ENCODE results near the gene HLA-DMB.
"Not testable (repeated sequence)": the region's sequence is repeated elsewhere in the genome, so short reads cannot be mapped to it uniquely, and the experiment has no call there.

The HLA-DMB gene

DNA sequence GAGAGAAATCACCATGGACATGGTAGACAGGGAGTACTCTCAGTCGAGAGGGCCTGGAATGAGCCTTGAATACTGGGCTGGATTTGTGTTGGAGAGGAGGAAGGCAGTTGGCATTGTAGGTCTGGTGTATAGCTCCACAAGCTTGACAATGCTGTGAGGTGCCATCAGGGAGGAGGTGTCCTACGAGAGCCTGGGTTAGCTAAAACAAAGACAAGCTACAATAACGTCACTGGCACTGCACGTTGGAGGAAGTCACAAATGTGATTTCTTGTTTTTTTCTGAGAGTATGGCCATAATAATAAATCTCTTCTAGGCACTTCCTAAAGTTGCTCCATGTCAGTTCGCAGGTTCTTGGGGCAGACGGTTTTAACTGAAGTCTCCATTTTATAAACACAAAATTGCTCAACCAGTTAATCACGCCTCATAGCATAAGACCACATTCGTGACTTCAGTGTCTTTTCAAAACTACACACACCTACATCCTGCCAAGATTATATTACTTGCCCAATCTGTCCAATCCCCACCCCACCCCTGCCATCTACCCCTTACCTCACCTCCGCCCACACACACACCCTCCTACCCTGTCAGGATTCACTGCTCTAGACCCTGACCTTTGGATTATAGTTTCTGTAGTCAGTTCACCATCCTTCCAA, 4.4 kb upstream of the HLA-DMB start:
- DNase-seq (ENCODE audit: insufficient read length, low spot score): no peak
- peak; percentile 91 for FAIRE-seq
- no peak; the same call in 1 of the 2 replicates for TF ChIP-seq POLR2AphosphoS5 (IDR thresholded peaks at IDR 0.05; ENCODE audit: low read depth, low read length)
- TF ChIP-seq TAF1 (IDR thresholded peaks at IDR 0.05; ENCODE audit: low read depth, low read length): 0 out of 2 replicates have a peak, but pooled peaks have one; percentile 30
- no peak; the same call in 1 of the 2 replicates for TF ChIP-seq SPI1 (IDR thresholded peaks at IDR 0.05; ENCODE audit: low read depth, low read length)
- peak; percentile 46 for TF ChIP-seq POU2F2 (IDR thresholded peaks at IDR 0.05; ENCODE audit: low read depth, low read length)
- no peak for TF ChIP-seq PAX5 (IDR thresholded peaks at IDR 0.05; ENCODE audit: insufficient read depth, low read length, severe bottlenecking)
- peak; percentile 42 for TF ChIP-seq POLR2A (IDR thresholded peaks at IDR 0.05; ENCODE audit: low read depth, low read length)

DNA sequence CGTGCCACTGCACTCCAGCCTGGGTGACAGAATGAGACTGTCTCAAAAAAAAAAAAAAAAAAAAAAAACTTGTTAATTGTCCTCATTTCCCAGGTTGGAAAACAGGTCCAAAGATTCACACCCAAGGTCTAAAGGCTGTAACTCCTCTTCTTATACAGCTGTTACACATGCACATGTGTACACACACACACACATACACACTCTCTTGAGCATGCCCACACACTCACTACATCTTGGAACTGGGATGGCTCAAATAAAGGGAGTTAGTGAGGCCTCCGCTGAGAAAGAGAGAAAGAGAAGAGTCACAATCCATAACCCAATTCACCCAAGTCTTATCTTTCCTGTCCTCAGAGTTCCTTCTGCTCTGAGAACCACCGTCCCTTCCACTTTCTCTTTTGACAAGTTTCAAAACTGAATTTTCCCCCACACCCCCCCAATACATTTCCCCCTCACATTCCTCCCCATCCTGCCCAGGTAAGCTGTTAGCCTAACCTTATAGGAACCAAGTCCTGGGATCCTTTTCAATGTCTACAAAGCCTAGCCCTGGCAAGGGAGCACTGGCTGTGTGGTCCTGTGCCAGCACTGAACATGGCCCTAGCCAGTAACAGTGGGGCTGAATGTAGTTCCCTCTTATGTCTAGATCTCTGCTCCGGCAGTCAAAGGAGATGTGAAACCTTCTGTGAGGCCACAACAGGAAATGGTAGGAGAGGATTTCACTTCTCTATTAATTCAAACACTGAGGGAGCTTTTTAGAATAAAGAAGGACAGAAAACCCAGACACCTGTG, 3.2 kb upstream of the HLA-DMB start:
- TF ChIP-seq POU2F2 (IDR thresholded peaks at IDR 0.05; ENCODE audit: low read depth, low read length) (peak; percentile 61), POLR2A (IDR thresholded peaks at IDR 0.05; ENCODE audit: low read depth, low read length) (peak; percentile 89), PAX5 (IDR thresholded peaks at IDR 0.05; ENCODE audit: insufficient read depth, low read length, severe bottlenecking) (no peak), TAF1 (IDR thresholded peaks at IDR 0.05; ENCODE audit: low read depth, low read length) (peak; percentile 53; the same call in 1 of the 2 replicates), POLR2AphosphoS5 (IDR thresholded peaks at IDR 0.05; ENCODE audit: low read depth, low read length) (peak; percentile 90), SPI1 (IDR thresholded peaks at IDR 0.05; ENCODE audit: low read depth, low read length) (peak; percentile 99)
- DNase-seq (ENCODE audit: insufficient read length, low spot score) (no peak), FAIRE-seq (peak; percentile 97)

DNA sequence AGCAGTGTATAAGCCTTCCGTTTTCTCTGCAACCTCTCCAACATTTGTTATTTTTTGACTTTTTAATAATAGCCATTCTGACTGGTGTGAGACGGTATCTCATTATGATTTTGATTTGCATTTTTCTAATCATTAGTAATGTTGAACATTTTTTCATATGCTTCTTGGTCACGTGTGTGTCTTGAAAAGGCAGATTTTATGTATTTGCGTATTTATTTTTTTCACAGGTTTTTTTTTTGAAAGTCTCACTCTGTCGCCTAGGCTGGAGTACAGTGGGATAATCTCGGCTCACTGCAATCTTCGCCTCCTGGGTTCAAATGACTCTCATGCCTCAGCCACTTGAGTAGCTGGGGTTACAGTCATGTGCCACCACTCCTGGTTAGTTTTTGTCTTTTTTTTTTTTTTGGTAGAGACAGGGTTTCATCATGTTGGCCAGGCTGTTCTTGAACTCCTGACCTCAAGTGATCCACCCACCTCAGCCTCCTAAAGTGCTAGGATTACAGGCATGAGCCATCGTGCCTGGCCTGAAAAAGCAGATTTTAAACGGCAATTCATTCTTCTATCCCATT, 1.8 kb upstream of the HLA-DMB start:
- not testable (repeated sequence) for DNase-seq (ENCODE audit: insufficient read length, low spot score)
- peak; percentile 67 for FAIRE-seq

GRCh38 chr6:32941214-32941768, 463 bp upstream of the HLA-DMB start:
- TF ChIP-seq POLR2A (IDR thresholded peaks at IDR 0.05; ENCODE audit: low read depth, low read length): no peak
- TF ChIP-seq TAF1 (IDR thresholded peaks at IDR 0.05; ENCODE audit: low read depth, low read length): no peak
- TF ChIP-seq POLR2AphosphoS5 (IDR thresholded peaks at IDR 0.05; ENCODE audit: low read depth, low read length): no peak; the same call in 1 of the 2 replicates
- TF ChIP-seq POU2F2 (IDR thresholded peaks at IDR 0.05; ENCODE audit: low read depth, low read length): peak; percentile 62
- peak; percentile 99 for TF ChIP-seq PAX5 (IDR thresholded peaks at IDR 0.05; ENCODE audit: insufficient read depth, low read length, severe bottlenecking)
- peak; percentile 50; the same call in 1 of the 2 replicates for TF ChIP-seq SPI1 (IDR thresholded peaks at IDR 0.05; ENCODE audit: low read depth, low read length)
- FAIRE-seq: no peak
- no peak for DNase-seq (ENCODE audit: insufficient read length, low spot score)

- TF ChIP-seq POU2F2 (IDR thresholded peaks at IDR 0.05; ENCODE audit: low read depth, low read length): no peak
- no peak for TF ChIP-seq POLR2A (IDR thresholded peaks at IDR 0.05; ENCODE audit: low read depth, low read length)
- TF ChIP-seq SPI1 (IDR thresholded peaks at IDR 0.05; ENCODE audit: low read depth, low read length): no peak
- no peak for TF ChIP-seq TAF1 (IDR thresholded peaks at IDR 0.05; ENCODE audit: low read depth, low read length)
- TF ChIP-seq POLR2AphosphoS5 (IDR thresholded peaks at IDR 0.05; ENCODE audit: low read depth, low read length): no peak
- TF ChIP-seq PAX5 (IDR thresholded peaks at IDR 0.05; ENCODE audit: insufficient read depth, low read length, severe bottlenecking): no peak
- DNase-seq (ENCODE audit: insufficient read length, low spot score): no peak
- FAIRE-seq: no peak
Measured at GRCh38 chr6:32938494-32938893, 2.3 kb downstream of the HLA-DMB start.

GRCh38 chr6:32937230-32937633, 3.6 kb downstream of the HLA-DMB start:
- no peak for TF ChIP-seq PAX5 (IDR thresholded peaks at IDR 0.05; ENCODE audit: insufficient read depth, low read length, severe bottlenecking)
- TF ChIP-seq TAF1 (IDR thresholded peaks at IDR 0.05; ENCODE audit: low read depth, low read length): no peak
- no peak for TF ChIP-seq POU2F2 (IDR thresholded peaks at IDR 0.05; ENCODE audit: low read depth, low read length)
- TF ChIP-seq POLR2A (IDR thresholded peaks at IDR 0.05; ENCODE audit: low read depth, low read length): no peak
- TF ChIP-seq SPI1 (IDR thresholded peaks at IDR 0.05; ENCODE audit: low read depth, low read length): no peak
- no peak; the same call in 1 of the 2 replicates for TF ChIP-seq POLR2AphosphoS5 (IDR thresholded peaks at IDR 0.05; ENCODE audit: low read depth, low read length)
- no peak for FAIRE-seq

GRCh38 chr6:32936239-32937152, 4.3 kb downstream of the HLA-DMB start:
- peak; percentile 16; the same call in 1 of the 2 replicates for TF ChIP-seq POLR2A (IDR thresholded peaks at IDR 0.05; ENCODE audit: low read depth, low read length)
- 0 out of 2 replicates have a peak, but pooled peaks have one; percentile 15 for TF ChIP-seq SPI1 (IDR thresholded peaks at IDR 0.05; ENCODE audit: low read depth, low read length)
- no peak for TF ChIP-seq POLR2AphosphoS5 (IDR thresholded peaks at IDR 0.05; ENCODE audit: low read depth, low read length)
- DNase-seq (ENCODE audit: insufficient read length, low spot score) (no peak), FAIRE-seq (no peak)

More at GRCh38 chr6:32937230-32937633, 3.6 kb downstream of the HLA-DMB start:
- DNase-seq (ENCODE audit: insufficient read length, low spot score): no peak

DNA sequence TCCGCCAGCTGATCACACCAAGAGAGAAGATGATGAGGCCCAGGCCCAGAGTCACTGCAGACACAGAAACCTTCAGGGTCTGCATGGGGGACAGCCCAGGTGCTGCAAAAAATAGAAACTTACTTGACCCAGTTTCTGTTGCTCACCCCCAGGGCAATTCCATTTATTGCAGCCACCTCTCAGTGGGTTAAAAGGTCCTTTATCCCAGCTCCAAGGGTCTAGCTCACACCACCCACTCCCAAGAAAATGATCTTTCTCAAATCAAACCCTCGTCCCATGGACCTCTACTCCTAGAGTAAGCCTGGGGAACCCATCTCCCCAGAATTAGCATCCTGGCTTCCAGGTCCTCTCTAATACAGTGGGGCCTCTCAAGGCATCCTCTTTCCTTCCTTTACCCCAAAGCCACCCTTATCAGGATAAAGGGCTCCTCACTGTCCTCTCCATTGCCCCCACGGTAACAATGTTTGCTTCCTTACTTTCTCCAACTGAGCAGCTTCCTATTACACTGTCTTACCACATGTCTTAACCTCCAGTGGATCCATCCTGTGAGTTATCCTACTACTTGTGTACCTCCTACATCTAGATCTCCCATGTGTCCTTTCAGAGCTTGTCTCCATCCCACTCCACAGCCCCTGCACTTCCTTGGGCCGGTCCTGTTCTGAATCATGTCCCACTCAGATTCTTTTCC, 5.1 kb downstream of the HLA-DMB start:
- no peak for FAIRE-seq
- DNase-seq (ENCODE audit: insufficient read length, low spot score): no peak
- peak; percentile 63; the same call in 1 of the 2 replicates for TF ChIP-seq POLR2A (IDR thresholded peaks at IDR 0.05; ENCODE audit: low read depth, low read length)
- no peak for TF ChIP-seq SPI1 (IDR thresholded peaks at IDR 0.05; ENCODE audit: low read depth, low read length)
- peak; percentile 78 for TF ChIP-seq POLR2AphosphoS5 (IDR thresholded peaks at IDR 0.05; ENCODE audit: low read depth, low read length)
- 0 out of 2 replicates have a peak, but pooled peaks have one; percentile 7 for TF ChIP-seq POU2F2 (IDR thresholded peaks at IDR 0.05; ENCODE audit: low read depth, low read length)
